Measurements from ENCODE around the gene CD37.
"Not testable (repeated sequence)": the region's sequence is repeated elsewhere in the genome, so short reads cannot be mapped to it uniquely, and the experiment has no call there.

CD37 gene

GRCh38 chr19:49331187-49331586 is 4.0 kb upstream of the CD37 start:
- not testable (repeated sequence) for DNase-seq

GRCh38 chr19:49331616-49332055 is 3.6 kb upstream of the CD37 start:
- peak; percentile 47 for DNase-seq

DNA sequence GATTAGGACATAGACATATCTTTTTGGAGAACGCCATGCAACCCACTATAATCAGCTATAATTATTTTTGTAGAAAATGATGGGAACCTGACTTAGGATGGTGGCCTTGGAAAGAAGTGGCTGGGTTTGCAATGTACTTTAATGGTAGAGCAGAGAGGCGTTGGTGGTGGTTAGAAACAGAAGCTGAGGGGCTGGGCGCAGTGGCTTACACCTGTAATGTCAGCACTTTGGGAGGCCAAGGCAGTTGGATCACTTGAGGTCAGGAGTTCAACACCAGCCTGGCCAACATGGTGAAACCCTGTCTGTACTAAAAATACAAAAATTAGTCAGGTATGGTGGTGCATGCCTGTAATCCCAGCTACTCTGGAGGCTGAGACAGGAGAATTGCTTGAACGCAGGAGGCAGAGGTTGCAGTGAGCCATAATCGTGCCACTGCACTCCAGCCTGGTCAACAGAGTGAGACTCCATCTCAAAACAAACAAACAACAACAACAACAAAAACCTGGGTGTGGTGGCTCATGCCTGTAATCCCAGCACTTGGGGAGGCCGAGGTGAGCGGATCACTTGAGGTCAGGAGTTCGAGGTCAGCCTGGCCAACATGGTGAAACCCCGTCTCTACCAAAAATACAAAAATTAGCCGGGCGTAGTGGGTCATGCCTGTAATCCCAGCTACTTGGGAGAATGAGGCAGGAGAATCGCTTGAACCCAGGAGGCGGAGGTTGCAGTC is 2.4 kb upstream of the CD37 start:
- not testable (repeated sequence) for DNase-seq

- DNase-seq = no peak
Observed at GRCh38 chr19:49333418-49333805, 1.8 kb upstream of the CD37 start.

DNA sequence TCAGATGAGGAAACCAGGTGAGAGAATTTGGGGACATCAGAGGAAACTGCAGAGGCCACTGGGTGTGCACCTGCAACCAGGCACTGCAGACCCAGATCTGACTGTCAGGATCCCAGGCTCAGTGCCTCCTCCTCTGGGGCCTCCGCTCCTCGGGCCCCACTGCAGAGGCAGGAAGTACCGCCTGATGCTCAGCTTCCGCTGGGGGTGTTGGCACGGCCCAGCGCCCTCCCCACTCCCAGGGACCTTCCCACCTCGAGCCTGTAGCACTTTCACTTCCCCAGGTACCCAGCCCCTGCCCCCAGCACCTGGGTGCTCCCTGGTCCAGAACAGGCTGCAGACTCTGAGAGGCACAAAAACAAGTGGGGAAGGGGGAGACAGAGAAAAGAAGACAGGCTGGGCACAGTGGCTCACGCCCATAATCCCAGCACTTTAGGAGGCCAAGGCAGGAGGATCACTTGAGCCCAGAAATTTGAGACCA is 1.4 kb upstream of the CD37 start:
- DNase-seq = peak; percentile 70

DNA sequence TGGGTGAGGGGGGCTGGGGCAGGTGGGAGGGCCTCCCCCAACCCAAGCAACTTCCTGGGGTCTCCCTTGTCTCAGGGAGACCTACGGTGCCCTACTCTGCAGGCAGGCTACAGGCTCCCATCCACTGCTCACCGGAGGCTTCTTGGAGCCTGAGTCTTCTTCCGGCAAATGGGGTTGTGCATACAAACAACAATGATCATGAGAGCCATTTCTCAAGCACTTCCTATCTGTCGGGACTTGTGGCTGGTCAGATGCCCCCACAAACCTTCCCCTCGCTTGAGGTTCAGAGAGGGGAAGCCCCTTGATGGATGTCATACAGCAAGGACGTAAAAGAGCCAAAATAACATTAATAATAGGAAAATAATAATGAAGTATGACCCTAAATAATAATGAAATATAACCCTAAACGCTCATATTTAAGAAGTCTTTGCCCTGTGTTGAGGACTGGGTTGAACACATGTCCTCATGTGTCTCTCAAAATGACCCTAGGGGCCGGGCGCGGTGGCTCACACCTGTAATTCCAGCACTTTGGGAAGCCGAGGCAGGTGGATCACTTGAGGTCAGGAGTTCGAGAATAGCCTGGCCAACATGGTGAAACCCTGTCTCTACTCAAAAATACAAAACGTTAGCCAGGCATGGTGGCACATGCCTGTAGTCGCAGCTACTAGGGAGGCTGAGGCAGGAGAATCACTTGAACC is 727 bp downstream of the CD37 start:
- DNase-seq = no peak

- no peak for DNase-seq
Observed at GRCh38 chr19:49336482-49337266, 1.5 kb downstream of the CD37 start.

DNA sequence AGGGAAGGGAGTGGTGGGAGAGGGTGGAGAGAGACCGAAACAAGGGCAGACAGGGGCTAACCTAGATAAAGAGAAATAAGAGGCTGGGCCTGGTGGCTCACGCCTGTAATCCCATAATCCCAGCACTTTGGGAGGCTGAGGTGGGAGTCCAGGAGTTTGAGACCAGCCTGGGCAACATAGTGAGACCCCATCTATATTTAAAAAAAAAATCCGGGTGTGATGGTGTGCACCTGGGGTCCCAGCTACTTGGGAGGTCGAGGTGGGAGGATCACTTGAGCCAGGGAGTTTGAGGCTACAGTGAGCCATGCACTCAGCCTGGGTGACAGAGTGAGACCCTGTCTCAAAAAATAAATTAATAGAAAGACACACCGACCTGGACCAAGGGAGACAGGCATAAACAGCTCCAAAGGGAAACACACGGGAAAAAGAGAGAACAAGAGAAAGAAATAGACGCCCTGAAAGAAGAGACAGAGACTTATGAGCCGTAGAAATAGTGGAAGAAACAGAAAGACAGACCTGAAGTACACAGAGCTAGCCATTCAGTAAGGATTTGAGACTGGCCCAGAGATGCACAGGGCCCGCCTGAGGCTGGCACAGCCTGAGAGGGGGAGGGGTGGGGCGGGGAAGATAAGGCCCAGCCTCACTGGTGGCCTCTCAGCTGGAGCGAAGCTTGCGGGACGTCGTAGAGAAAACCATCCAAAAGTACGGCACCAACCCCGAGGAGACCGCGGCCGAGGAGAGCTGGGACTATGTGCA is 2.2 kb downstream of the CD37 start:
- no peak for DNase-seq

DNA sequence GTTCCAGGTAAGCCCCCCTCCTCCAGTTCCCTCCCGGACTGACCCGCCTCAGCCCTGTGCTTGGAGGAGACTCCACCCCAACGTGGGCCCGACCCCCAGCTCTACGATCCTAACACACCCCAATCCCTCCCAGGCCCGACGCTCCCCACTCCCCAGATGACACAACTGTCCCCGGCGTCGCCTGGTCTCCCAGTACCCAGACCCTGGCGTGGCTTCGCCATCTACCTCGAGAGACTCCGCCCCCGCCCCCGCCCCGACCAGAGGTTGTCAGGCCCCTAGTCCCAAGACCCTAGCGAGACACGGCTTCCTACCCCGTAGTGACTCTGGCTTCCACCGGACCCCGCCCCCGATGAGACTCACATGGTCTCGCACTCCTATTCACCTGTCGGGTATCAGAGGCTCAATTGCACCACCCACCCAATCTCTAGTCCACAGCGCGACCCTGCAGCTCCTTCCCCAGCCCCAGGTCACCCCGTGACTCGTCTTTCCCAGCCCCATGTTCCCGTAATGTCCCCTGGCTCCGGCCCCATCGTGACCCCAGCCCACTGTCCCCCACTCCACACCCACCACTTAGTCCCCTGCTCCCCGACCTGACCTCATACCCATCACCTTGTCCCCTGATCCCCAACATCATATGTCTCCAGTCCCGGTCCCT is 2.9 kb downstream of the CD37 start:
- DNase-seq = no peak

DNA sequence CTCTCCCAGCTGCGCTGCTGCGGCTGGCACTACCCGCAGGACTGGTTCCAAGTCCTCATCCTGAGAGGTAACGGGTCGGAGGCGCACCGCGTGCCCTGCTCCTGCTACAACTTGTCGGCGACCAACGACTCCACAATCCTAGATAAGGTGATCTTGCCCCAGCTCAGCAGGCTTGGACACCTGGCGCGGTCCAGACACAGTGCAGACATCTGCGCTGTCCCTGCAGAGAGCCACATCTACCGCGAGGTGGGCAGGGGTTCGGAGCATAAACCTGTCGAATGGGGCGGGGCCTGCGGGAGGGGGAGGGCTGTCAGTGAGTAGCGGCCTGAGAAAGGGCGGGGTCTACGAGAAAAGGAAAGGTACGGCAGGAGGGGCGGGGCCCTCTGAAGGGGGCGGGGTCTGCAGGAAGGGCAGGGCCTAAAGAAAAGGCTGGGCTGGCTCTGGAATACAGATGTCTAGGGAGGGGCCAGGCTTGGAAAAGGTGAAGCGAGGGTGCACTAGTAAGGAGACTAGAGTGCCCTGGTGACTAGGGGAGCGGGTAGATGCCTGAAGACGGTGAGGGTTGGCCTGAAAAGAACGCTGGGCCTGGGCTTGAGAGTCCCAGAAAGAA is 3.6 kb downstream of the CD37 start:
- DNase-seq = no peak

DNA sequence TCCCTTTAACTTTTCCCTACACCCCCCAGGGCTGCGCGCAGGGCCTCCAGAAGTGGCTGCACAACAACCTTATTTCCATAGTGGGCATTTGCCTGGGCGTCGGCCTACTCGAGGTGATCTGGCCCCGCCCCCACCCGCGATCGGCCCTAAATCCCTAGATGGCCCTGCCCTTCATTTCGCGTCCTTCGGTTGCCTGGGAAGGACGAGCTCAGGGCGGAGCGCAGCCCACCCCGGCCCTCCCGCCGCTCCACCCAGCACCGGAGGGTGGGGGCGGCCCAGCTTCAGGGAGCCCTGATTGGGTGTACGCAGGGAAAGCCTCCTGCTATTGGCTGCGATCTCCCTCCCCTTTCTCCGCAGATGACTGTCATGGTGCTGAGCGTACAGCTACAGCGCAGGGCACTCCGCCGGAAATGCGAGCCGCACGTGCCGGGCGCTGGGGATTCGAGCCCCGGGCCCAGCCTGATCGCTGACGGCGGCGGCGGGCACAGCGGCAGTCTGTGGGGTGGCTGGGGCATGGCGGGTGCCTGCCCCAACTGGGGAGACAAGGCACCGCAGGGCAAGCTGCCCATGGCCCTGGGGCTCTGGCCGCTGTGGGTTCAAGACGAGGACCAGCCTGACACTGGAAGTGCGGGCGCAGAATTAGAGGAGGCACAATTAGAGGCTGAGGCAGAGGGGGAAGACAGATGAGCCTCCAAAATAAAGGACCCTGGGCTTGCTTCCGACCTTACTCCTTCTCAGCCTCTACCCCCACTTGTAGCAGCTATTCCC is 4.3 kb downstream of the CD37 start:
- DNase-seq = no peak

DNA sequence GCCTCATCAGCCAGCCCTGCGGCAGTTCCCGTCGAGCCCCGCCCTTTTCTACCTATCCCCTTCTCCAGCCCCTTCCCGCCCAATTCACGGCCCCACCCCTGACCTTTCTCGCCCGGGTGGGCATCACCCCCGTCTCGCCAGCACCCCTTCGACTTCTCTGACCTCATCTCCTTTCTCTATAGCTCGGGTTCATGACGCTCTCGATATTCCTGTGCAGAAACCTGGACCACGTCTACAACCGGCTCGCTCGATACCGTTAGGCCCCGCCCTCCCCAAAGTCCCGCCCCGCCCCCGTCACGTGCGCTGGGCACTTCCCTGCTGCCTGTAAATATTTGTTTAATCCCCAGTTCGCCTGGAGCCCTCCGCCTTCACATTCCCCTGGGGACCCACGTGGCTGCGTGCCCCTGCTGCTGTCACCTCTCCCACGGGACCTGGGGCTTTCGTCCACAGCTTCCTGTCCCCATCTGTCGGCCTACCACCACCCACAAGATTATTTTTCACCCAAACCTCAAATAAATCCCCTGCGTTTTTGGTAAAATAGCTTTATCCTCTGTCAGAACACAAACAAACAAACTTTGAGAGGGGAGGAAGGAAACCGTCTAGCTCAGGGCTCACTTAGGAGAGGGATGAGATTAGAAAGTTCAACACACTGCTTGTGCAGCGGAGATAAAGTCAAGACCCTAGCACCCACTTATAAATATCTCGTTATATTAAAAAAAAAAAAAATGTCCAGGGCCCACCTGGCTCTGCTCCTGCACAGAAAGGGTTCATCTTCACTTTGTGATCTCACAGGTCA is 5.1 kb downstream of the CD37 start:
- no peak for DNase-seq

- DNase-seq = no peak
Observed at GRCh38 chr19:49340865-49341718, 5.9 kb downstream of the CD37 start.

DNA sequence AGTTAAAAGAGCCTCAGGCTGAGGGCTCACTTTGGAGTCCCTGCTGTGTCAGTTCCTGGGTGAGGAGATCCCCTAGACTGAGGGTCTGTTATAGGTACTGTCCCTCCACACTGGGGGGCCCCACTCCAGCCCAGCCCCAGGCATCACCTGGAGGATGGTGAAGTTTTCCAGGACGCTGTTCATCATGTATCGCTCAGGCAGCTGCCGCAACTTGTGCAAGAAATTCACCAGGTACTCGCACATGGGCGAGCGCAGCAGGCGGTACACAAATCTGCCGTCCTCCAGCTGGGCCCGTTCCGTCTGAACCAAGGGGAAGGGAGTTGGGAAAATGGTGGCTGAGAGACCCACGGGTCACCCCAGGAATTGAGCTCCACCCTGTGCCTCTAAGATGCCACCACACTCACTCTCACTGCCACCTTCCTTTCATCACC is 7.1 kb downstream of the CD37 start:
- DNase-seq = no peak

DNA sequence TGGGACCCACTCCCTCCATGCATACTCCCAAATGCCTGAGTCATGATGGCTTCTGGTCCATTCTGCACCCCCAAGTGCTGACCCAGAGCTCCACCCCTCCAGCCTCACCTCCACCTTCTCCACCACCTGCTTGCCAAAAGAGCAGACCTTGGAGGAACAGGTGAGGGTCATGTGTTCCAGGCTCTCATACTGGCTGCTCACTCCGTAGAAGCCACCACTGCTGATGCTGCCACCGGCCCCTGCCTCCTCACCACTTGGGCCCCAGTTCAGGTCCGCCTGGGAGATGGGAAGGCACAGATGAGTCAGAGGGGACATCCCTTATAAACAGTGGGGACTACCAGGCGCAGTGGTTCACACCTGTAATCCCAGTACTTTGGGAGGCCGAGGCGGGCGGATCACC is 7.9 kb downstream of the CD37 start:
- no peak for DNase-seq

GRCh38 chr19:49344505-49345423 is 9.6 kb downstream of the CD37 start:
- no peak for DNase-seq

- DNase-seq = no peak
Observed at GRCh38 chr19:49347191-49347590, 12.0 kb downstream of the CD37 start.

DNA sequence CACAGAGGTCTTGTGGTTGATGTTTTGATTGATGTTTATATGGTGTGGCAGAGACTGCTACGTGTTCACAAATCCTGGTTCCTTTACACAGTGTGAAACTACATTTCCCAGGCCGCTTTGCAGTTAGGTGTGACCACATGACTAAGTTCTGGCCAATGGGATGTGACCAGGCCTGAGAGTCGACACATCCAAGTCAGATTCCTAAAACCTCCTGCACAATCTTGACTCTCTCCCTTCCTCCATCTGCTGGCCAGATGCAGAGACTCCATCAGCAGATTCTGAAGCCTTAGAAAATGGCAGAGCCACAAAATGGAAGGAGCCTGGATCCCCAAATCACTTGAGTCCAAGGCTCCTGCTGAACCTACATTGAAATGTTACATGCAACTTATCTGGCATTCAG is 12.6 kb downstream of the CD37 start:
- no peak for DNase-seq

All from activated CD8-positive, alpha-beta memory T cell treated with anti-CD3 and anti-CD28 coated beads, Interleukin-2, amount 50 U/mL, for 4 hours (primary cell).